LNCAP (cell line): ENCODE measurements around the gene AJUBA.

Experiments
- TF ChIP-seq, protein P1 (sequence below): fragments of 450-650 bp; IDR thresholded peaks from 2 replicates; pipeline ENCODE4 v1.5.1; 2017; ENCODE audit warnings: mild to moderate bottlenecking

The AJUBA gene

DNA sequence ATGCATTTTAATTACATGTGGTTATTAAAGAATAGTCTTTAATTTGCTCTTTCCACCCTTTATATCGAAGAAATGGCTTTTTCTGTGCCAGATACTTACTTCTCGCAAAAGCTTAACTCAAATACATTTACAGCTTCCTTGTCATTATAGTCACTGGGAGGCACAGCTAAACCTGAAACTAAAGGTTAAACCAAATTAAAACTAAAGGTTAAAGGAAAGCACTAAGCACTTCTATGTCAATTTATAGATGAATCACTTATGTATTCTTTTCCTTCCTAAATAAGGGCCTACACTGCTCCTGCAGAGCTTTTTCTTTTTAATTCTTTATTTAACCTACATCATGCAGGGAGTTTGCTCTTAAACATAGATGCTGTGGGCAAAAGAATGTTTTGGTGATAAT lies 18.5 kb upstream of the AJUBA start:
- TF ChIP-seq, protein P1, sequence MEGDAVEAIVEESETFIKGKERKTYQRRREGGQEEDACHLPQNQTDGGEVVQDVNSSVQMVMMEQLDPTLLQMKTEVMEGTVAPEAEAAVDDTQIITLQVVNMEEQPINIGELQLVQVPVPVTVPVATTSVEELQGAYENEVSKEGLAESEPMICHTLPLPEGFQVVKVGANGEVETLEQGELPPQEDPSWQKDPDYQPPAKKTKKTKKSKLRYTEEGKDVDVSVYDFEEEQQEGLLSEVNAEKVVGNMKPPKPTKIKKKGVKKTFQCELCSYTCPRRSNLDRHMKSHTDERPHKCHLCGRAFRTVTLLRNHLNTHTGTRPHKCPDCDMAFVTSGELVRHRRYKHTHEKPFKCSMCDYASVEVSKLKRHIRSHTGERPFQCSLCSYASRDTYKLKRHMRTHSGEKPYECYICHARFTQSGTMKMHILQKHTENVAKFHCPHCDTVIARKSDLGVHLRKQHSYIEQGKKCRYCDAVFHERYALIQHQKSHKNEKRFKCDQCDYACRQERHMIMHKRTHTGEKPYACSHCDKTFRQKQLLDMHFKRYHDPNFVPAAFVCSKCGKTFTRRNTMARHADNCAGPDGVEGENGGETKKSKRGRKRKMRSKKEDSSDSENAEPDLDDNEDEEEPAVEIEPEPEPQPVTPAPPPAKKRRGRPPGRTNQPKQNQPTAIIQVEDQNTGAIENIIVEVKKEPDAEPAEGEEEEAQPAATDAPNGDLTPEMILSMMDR = no peak

DNA sequence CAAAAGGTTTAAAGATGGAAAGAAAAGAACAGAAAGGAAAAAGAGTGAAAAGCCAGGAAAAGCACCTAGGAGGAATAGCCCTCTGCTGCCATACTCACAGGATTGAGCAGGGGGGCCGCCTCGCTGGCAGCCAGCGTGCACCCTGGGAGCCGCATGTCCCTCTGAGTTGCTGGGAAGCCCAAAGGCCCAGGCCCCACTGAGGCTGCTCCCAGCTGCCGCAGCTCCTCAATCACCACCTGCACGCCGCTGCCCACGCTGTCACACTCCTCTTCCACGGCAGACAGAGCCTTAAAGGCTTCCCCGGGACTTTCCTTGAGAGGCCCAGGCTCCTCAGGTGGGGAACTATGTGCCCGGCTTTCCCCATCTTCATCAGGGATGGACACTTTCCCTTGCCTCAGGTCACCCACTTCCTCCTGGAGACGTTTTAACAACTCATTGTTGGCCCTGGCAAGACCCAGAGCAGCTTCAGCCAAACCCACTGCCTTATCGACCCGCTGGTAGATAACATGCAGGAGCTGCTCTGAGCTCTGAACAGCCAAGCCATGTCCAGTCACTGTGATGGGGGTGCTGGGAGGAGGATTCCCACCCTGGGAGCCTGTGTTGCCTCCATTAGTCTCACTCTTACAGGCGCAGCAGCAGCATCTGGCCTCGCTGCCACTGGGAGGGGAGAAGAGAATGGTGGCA lies 16.1 kb upstream of the AJUBA start:
- TF ChIP-seq, protein P1 = no peak

DNA sequence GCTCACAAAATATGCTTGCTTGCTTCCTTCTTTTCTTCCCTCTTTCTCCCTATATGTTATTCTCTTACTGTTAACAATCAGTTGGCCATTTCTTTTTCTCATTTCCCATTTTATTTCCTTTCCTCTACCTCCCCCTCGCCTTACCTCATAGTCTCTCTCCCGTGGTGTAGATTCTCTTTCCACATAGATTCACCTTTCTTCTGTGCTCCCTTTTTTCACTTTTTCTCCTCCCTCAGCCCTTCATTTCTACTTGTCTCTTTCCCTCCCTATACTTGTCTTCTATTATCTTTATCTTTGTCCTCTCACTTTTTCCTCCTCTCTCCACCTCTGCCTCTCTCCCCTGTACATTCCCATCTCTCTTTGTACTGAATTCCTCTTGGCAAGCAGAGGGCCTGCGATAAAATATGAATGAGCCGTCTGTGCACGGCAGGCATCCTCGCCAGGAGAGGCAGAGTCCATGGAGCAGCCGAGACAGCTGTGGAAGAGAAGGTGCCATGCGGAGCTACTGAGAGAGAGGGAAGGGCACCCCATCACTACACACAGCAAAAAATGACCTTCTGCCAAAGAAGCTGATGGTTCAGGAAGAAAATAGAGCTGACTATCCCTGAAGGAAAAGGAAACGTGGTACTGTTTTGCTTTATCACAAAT lies 15.4 kb upstream of the AJUBA start:
- TF ChIP-seq, protein P1 = no peak

DNA sequence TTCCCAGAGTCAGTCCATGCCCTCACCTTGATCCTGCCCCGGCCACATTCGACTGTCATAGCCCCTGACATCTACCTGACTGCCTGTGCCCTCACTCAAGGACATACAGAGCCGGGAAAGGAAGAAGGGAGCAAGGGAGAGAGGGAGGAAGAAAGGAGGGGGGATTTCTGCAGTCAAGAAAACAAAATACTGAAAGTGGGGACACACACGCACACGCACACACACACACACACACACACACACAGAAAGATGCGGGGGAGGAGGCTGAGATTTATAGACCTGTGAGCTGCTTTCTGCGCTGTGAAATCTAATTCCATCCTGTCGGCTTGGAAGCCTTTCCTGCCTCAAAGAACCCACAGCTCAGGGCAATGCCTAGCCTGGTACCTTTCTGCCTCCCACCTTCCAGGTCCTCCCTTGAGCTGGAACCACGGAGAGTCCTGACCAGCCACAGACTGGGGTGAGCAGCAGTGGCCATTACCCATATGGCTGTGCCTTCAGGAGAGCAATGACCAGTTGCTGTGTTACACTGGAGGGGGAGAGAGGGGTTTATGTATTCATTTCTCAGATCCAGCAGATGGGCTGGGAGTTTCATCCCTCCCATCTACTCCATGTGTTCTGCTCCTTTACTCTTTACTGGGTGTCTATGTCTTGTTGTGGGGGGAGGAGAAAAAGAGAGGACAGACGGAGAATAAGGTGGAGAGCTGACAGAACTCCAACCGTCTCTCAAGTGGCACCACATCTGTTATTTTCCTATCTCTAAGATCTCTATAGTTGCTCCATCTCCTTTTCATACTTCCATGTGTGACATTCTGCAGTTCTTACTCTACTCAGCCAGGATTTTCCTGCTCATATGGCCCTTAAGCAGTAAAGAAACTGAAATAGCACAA lies 14.7 kb upstream of the AJUBA start:
- TF ChIP-seq, protein P1 = no peak

DNA sequence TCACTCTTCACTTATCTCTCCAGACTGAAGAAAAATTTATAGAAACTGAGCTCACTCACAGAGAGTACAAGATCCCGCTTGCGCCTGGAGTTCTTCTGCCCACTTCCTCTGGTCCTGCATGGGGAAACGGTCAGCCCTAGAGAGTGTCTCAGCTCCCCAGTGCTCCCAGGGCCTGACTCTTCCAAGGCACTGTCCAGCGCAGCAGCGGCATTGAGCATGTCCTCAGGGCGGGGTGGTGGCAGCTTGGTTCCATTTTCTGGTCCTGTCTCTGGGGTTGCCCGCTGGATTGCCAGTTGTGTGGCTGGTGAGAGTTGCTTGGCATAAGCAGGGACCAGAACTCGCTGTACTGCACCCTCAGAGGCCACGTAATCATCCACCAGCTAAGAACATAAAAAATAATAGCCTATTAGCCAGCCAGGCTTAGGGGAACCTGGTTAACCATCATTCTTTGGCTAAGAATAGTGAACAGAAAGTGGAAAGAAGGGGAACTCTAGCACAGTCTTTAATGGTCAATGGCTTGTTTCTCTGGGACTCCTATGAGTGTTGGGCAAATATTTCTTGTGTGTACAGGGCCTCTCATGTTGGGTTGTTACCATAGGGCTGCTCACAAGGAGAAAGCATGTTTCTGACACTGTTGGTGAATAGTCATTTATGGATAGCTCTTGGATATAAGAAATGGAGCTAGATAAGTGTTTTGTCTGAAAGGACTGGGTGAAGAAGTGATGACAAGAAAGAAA lies 13.7 kb upstream of the AJUBA start:
- TF ChIP-seq, protein P1 = no peak

DNA sequence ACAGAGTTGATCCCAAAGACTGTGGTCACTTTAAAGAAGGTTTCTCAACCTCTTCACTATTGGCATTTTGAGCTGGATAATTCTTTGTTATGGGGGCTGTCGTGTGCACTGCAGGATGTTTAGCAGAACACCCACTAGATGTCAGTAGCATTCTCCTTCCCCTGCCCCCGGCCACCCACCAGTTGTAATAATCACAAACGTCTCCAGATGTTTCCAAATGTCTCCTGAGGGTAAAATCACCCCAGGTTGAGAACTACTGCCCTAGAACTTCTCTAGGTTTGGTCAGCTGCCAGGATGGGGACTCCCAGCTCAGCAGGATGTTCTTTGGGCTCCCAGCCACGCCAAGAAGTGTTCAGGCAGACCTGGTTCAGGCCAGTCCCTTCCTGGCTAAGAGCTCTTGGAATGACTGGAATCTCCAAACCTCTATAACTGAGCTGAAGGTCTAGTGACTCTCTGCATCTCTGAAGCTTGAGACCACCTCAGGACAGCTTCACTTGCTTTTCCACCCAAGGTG lies 12.5 kb upstream of the AJUBA start:
- TF ChIP-seq, protein P1 = peak; percentile 63

DNA sequence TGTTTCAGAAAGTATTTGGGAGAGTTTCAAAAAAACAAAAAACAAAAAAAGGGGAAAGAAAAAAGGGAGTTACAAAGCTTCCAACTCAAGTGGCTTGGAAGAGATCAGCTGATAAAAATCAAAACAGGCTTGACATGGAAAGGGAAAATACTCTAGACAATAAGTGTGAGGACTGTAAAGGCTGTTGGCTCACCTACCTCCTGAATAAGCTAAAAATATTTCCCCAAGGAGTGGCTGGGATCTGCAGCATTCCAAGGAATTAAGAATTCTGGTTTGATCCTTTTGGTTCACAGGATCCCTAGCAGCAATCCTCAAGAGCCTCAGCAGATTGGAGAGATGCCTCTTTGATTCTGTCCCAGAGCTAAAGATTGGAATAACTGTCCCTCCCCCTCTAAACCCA lies 11.2 kb upstream of the AJUBA start:
- TF ChIP-seq, protein P1 = no peak
